Measurements from ENCODE around the gene UMPS. TPM values are rescaled to one million over a fixed set of nuclear protein-coding genes. Genes with fewer than 3 reads are reported as not detected.

Gene UMPS
- total RNA-seq, 2 donors from 2014 or later: 53.9 to 60.8 TPM

DNA sequence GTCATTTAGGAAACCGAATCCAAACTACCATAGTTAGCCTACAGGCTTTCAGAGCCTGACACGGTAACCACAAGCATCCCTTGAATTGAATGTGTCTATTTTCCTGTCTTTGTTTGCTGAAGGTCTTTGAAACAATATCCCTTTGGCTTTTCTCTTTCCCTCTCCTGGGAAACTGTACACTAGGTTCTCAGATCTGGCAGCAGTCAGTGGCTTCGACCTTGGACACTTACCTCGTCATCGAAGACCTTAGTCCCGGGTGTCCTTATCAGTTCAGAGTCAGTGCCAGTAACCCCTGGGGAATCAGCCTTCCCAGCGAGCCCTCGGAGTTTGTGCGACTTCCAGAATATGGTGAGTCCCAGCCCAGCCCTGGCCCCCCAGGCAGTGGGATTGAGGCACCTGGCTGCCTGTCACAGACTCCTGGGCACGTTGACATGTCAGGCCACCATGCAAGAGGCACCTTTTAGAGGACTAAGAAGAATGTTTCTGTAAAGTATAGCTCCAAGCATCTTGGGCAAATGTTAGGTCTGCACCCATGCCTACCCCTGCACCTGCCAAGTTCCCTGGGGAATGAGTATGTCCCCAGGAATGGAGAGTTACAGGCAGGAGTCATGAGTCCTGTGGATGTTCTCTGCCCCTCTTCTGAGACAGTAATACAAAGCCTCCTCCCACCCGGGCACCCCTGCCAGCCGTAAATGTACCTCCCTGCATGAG is 30.4 kb upstream of the UMPS start:
- Mint-ChIP-seq H3K27me3 (ENCODE audit: insufficient read depth) (no peaks in the 10 kb centered on the region), H3K36me3 (ENCODE audit: low read depth) (no peaks in the 10 kb centered on the region), H3K9me3 (no peaks in the 10 kb centered on the region), H3K4me3 (no peak overlapping the region), H3K27ac (no peak overlapping the region), H3K4me1 (peaks cover 4% of the 10 kb centered on the region)
- Histone ChIP-seq H3K9ac (ENCODE audit: extremely low read depth, low read length, poor library complexity, severe bottlenecking) (no peak overlapping the region), H3K27ac (ENCODE audit: low read depth, low read length) (no peak overlapping the region), H3K36me3 (ENCODE audit: control insufficient read depth, insufficient read depth, low read length) (no peaks in the 10 kb centered on the region), H3K27me3 (ENCODE audit: control insufficient read depth, insufficient read depth, low read length, poor library complexity, severe bottlenecking) (no peaks in the 10 kb centered on the region), H3K4me3 (ENCODE audit: low read length) (no peak overlapping the region), H3K4me1 (ENCODE audit: control insufficient read depth, insufficient read depth, low read length) (no peaks in the 10 kb centered on the region), H3K9me3 (ENCODE audit: control insufficient read depth, low read length) (no peaks in the 10 kb centered on the region)
- TF ChIP-seq, protein P1, sequence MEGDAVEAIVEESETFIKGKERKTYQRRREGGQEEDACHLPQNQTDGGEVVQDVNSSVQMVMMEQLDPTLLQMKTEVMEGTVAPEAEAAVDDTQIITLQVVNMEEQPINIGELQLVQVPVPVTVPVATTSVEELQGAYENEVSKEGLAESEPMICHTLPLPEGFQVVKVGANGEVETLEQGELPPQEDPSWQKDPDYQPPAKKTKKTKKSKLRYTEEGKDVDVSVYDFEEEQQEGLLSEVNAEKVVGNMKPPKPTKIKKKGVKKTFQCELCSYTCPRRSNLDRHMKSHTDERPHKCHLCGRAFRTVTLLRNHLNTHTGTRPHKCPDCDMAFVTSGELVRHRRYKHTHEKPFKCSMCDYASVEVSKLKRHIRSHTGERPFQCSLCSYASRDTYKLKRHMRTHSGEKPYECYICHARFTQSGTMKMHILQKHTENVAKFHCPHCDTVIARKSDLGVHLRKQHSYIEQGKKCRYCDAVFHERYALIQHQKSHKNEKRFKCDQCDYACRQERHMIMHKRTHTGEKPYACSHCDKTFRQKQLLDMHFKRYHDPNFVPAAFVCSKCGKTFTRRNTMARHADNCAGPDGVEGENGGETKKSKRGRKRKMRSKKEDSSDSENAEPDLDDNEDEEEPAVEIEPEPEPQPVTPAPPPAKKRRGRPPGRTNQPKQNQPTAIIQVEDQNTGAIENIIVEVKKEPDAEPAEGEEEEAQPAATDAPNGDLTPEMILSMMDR (conservative IDR thresholded peaks at IDR 0.05): no peak
- DNase-seq: peak; percentile 35
- 83 to 84% methylated on average over 8 to 12 of the region's 12 CpGs for WGBS, 2 experiments (ENCODE audit: insufficient coverage in 1 of 2, insufficient read length in 1 of 2)

DNA sequence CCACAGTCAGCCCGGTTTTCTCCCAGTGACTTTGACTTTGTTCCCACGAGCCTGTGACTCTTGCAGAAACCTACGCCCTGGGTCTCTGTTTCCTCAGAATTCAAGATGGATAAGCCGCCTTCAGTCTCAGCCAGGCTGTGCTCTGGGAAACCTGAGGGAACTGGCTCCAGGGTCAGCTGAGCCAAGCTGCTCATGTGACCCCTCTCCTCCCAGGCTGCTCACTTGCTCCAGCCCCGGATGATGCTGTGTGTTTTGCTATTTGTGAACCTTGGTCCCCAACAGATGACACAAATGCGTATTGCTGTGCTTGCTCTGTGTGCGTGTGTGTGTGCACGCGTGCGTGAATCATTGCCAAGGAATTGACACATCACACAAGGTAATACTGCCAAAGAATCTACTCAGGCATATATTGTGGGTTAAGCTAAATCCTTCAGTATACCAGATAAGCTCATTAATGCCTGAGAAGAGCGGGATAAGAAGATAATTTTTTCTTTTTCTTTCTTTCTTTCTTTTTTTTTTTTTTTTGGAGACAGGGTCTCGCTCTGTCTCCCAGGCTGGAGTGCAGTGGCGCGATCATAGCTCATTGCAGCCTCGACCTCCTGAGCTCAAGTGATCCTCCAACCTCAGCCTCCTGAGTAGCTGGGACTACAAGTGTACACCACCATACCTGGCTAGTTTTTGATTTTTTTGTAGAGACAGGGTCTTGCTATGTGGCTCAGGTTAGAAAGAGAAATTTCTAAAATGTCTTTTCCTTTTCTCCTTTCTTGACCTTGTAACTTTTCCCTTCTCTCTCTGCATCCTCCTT is 29.2 kb upstream of the UMPS start:
- no peaks in the 10 kb centered on the region for H3K27me3 ChIP-seq (ENCODE audit: control insufficient read depth, insufficient read depth, low read length, poor library complexity, severe bottlenecking)
- no peak overlapping the region for H3K4me3 Mint-ChIP-seq
- no peak overlapping the region for H3K4me3 ChIP-seq (ENCODE audit: low read length)
- no peaks in the 10 kb centered on the region for H3K9me3 Mint-ChIP-seq
- H3K9ac ChIP-seq (ENCODE audit: extremely low read depth, low read length, poor library complexity, severe bottlenecking): no peak overlapping the region
- peak; percentile 67 for DNase-seq
- no peaks in the 10 kb centered on the region for H3K36me3 Mint-ChIP-seq (ENCODE audit: low read depth)
- H3K27ac Mint-ChIP-seq: peak overlapping the region; percentile 35
- H3K4me1 ChIP-seq (ENCODE audit: control insufficient read depth, insufficient read depth, low read length): no peaks in the 10 kb centered on the region
- H3K36me3 ChIP-seq (ENCODE audit: control insufficient read depth, insufficient read depth, low read length): no peaks in the 10 kb centered on the region
- no peaks in the 10 kb centered on the region for H3K27me3 Mint-ChIP-seq (ENCODE audit: insufficient read depth)
- H3K4me1 Mint-ChIP-seq: peaks cover 4% of the 10 kb centered on the region
- H3K9me3 ChIP-seq (ENCODE audit: control insufficient read depth, low read length): no peaks in the 10 kb centered on the region
- H3K27ac ChIP-seq (ENCODE audit: low read depth, low read length): no peak overlapping the region
- TF ChIP-seq, protein P1 (conservative IDR thresholded peaks at IDR 0.05): no peak
- 93 to 95% methylated on average over 6 to 15 of the region's 15 CpGs for WGBS, 2 experiments (ENCODE audit: insufficient coverage in 1 of 2, insufficient read length in 1 of 2)

DNA sequence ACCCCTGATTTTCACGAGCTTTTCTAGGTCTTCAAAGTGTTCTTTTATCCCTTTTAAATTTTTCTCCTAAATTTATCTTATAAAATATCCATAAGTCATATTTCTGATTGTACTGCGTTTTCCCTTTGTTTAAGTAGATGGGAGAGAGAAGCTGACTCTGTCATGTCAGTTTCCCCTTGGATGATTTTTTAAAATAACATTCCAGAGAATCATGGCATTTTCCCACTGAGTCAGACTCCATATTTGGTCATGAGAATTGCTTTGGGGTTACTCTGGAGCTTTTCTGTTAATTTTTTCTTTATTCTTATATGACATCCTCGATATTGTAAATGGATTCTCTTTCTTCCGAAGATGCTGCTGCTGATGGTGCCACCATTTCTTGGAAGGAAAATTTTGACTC is 28.6 kb upstream of the UMPS start:
- H3K4me1 Mint-ChIP-seq: peaks cover 4% of the 10 kb centered on the region
- H3K9ac ChIP-seq (ENCODE audit: extremely low read depth, low read length, poor library complexity, severe bottlenecking): no peak overlapping the region
- H3K36me3 ChIP-seq (ENCODE audit: control insufficient read depth, insufficient read depth, low read length): no peaks in the 10 kb centered on the region
- TF ChIP-seq, protein P1 (conservative IDR thresholded peaks at IDR 0.05): no peak
- no peaks in the 10 kb centered on the region for H3K4me1 ChIP-seq (ENCODE audit: control insufficient read depth, insufficient read depth, low read length)
- no peaks in the 10 kb centered on the region for H3K36me3 Mint-ChIP-seq (ENCODE audit: low read depth)
- H3K4me3 Mint-ChIP-seq: no peak overlapping the region
- H3K27ac ChIP-seq (ENCODE audit: low read depth, low read length): no peak overlapping the region
- H3K9me3 ChIP-seq (ENCODE audit: control insufficient read depth, low read length): no peaks in the 10 kb centered on the region
- WGBS, 2 experiments (ENCODE audit: insufficient coverage in 1 of 2, insufficient read length in 1 of 2): 91 to 100% methylated on average over 1 to 3 of the region's 4 CpGs
- H3K27me3 Mint-ChIP-seq (ENCODE audit: insufficient read depth): no peaks in the 10 kb centered on the region
- H3K4me3 ChIP-seq (ENCODE audit: low read length): no peak overlapping the region
- no peak for DNase-seq
- no peaks in the 10 kb centered on the region for H3K9me3 Mint-ChIP-seq
- no peaks in the 10 kb centered on the region for H3K27me3 ChIP-seq (ENCODE audit: control insufficient read depth, insufficient read depth, low read length, poor library complexity, severe bottlenecking)
- no peak overlapping the region for H3K27ac Mint-ChIP-seq

All from endodermal cell (in vitro differentiated cells).